CD4-positive, alpha-beta memory T cell (primary cell): ENCODE results near the gene NUTM1. TPM values are rescaled to one million over a fixed set of nuclear protein-coding genes. Genes with fewer than 3 reads are reported as not detected.
"Not testable (repeated sequence)": the region's sequence is repeated elsewhere in the genome, so short reads cannot be mapped to it uniquely, and the experiment has no call there.

Experiments used
- CTCF ChIA-PET: fragments of 350-600 bp; sonication (Branson Sonifier 250); formaldehyde crosslinking; loops from one replicate; lab custom pipeline; 2021; ENCODE audit warnings: inconsistent platforms; ENCODE audit not compliant: partially characterized antibody; lab: Charles Lee
- POLR2A ChIA-PET: fragments of 350-600 bp; sonication (Branson Sonifier 250); formaldehyde crosslinking; loops from one replicate; lab custom pipeline; 2021; ENCODE audit not compliant: partially characterized antibody; lab: Charles Lee
- DNase-seq, 5 donors: peaks; one replicate each; pipeline versions ENCODE4 v3.0.0 to v3.0.0-alpha.2; 2020 to 2022; ENCODE audit warnings: mixed read lengths in 1 of 5
- H3K27ac ChIP-seq: one replicate; pipeline ENCODE4 v1.7.0; 2013; ENCODE audit warnings: low read depth, low read length
- H3K27me3 ChIP-seq: 2 replicates; pipeline ENCODE4 v1.7.0; 2013; ENCODE audit warnings: mild to moderate bottlenecking, low read length, moderate library complexity; ENCODE audit not compliant: insufficient read depth
- H3K36me3 ChIP-seq: 2 replicates; pipeline ENCODE4 v1.7.0; 2013; ENCODE audit warnings: mild to moderate bottlenecking, low read length, moderate library complexity; ENCODE audit not compliant: insufficient read depth
- H3K4me1 ChIP-seq: 2 replicates; pipeline ENCODE4 v1.7.0; 2013; ENCODE audit warnings: mild to moderate bottlenecking, low read length, moderate library complexity; ENCODE audit not compliant: insufficient read depth
- H3K4me3 ChIP-seq, 2 donors: one replicate each; pipeline ENCODE4 v1.7.0; 2013; ENCODE audit warnings: low read length in 2 of 2, mild to moderate bottlenecking in 1 of 2
- H3K9me3 ChIP-seq, 2 donors: one replicate each; pipeline ENCODE4 v1.7.0; 2013; ENCODE audit warnings: low read length in 2 of 2, control low read depth in 1 of 2; ENCODE audit not compliant: control insufficient read depth in 1 of 2
- H3K27ac Mint-ChIP-seq, 7 donors: one replicate each; pipeline ENCODE4 v1.8.0; 2020 to 2021; ENCODE audit warnings: mixed read lengths in 7 of 7, mild to moderate bottlenecking in 6 of 7, inconsistent platforms in 3 of 7, moderate library complexity in 3 of 7
- H3K27me3 Mint-ChIP-seq, 2 donors: one replicate each; pipeline ENCODE4 v1.8.0; 2020 to 2021; ENCODE audit warnings: mixed read lengths in 2 of 2
- H3K36me3 Mint-ChIP-seq, 2 donors: one replicate each; pipeline ENCODE4 v1.8.0; 2020 to 2021; ENCODE audit warnings: mixed read lengths in 2 of 2, inconsistent platforms in 1 of 2, mild to moderate bottlenecking in 1 of 2
- H3K4me1 Mint-ChIP-seq, 4 donors: one replicate each; pipeline ENCODE4 v1.8.0; 2020 to 2021; ENCODE audit warnings: mixed read lengths in 4 of 4, mild to moderate bottlenecking in 1 of 4
- H3K4me3 Mint-ChIP-seq, 8 donors: one replicate each; pipeline ENCODE4 v1.8.0; 2020 to 2021; ENCODE audit warnings: mixed read lengths in 8 of 8, mild to moderate bottlenecking in 7 of 8, moderate library complexity in 6 of 8, inconsistent platforms in 3 of 8
- H3K9me3 Mint-ChIP-seq, 8 donors: one replicate each; pipeline ENCODE4 v1.8.0; 2020 to 2021; ENCODE audit warnings: mixed read lengths in 8 of 8, mild to moderate bottlenecking in 5 of 8, inconsistent platforms in 3 of 8, moderate library complexity in 1 of 8
- intact Hi-C: fragments of 100-400 bp; cut with micrococcal nuclease; formaldehyde crosslinking; loops from one replicate; pipeline ENCODE4 v1.15.1; 2023
- microRNA-seq: library from miRNA; unstranded; fragments of <30 nt; microRNA quantifications from one replicate; pipeline ENCODE4 v1.2.0, GENCODE V29; 2021; ENCODE audit warnings: borderline replicate concordance, borderline number of aligned reads, borderline microRNAs expressed, mixed read lengths
- polyA plus RNA-seq, 2 donors: library from polyadenylated mRNA; unstranded; fragments of 300-500 nt; fragmentation: Illumina TruSeq; gene quantifications; one replicate each; pipeline ENCODE4 v1.2.3, GENCODE V29; 2021
- total RNA-seq, 2 experiments: library from RNA; stranded (reverse); gene quantifications; one replicate each; pipeline ENCODE4 v1.2.3, GENCODE V29; 2021

The NUTM1 gene
- total and polyA plus RNA-seq, 4 experiments from 2014 or later, result not detected

- CTCF ChIA-PET, result not testable (repeated sequence)
These were observed 60.1 kb downstream of the NUTM1 start for GRCh38 chr15:34403160-34403598.

GRCh38 chr15:34403899-34404298, 60.8 kb downstream of the NUTM1 start:
- H3K27ac Mint-ChIP-seq, H3K9me3 ChIP-seq, DNase-seq, H3K27ac ChIP-seq, intact Hi-C loops, H3K4me3 Mint-ChIP-seq, H3K4me1 Mint-ChIP-seq, CTCF ChIA-PET, H3K27me3 Mint-ChIP-seq, H3K27me3 ChIP-seq, H3K36me3 Mint-ChIP-seq, H3K9me3 Mint-ChIP-seq, H3K4me3 ChIP-seq, H3K36me3 ChIP-seq, H3K4me1 ChIP-seq, POLR2A ChIA-PET: not testable (repeated sequence)

More at GRCh38 chr15:34403160-34403598, 60.1 kb downstream of the NUTM1 start:
- H3K4me3 ChIP-seq, H3K4me3 Mint-ChIP-seq, intact Hi-C loops, H3K27me3 Mint-ChIP-seq, H3K36me3 ChIP-seq, H3K27ac Mint-ChIP-seq, DNase-seq, H3K36me3 Mint-ChIP-seq, H3K4me1 ChIP-seq, H3K27ac ChIP-seq, H3K9me3 ChIP-seq, H3K9me3 Mint-ChIP-seq, POLR2A ChIA-PET, H3K27me3 ChIP-seq, H3K4me1 Mint-ChIP-seq: not testable (repeated sequence)

Small RNAs within 50 kb of the gene (microRNA-seq; reads per million reads assigned to microRNA genes)
- gene MIR1233-1, result not detected

Other genes with a start within 250 kb of the NUTM1 start
- gene EMC7, start 241.5 kb upstream of the NUTM1 start, total RNA-seq, result 10 to 100 TPM; 38.3 to 47.8 TPM
- gene EMC7, start 241.5 kb upstream of the NUTM1 start, polyA plus RNA-seq, result 100 to 1,000 TPM; 115 to 167 TPM
- gene PGBD4, start 241.2 kb upstream of the NUTM1 start, total RNA-seq, result 1 to 10 TPM; 4.7 to 4.9 TPM
- gene PGBD4, start 241.2 kb upstream of the NUTM1 start, polyA plus RNA-seq, result under 1 TPM; 0.37 to 0.62 TPM
- 10 to 100 TPM; 34.7 to 37.9 TPM for gene KATNBL1, start 133.2 kb upstream of the NUTM1 start, total RNA-seq
- gene KATNBL1, start 133.2 kb upstream of the NUTM1 start, polyA plus RNA-seq, result 10 to 100 TPM; 36.3 to 45.8 TPM
- 10 to 100 TPM; 69.5 to 72.0 TPM for gene EMC4, start 118.3 kb upstream of the NUTM1 start, total RNA-seq
- gene EMC4, start 118.3 kb upstream of the NUTM1 start, polyA plus RNA-seq, result 100 to 1,000 TPM; 172 to 231 TPM
- gene SLC12A6, start 5.5 kb upstream of the NUTM1 start, total RNA-seq, result 10 to 100 TPM; 71.3 to 72.0 TPM
- 1 to 10 TPM; 1.8 to 8.1 TPM for gene SLC12A6, start 5.5 kb upstream of the NUTM1 start, polyA plus RNA-seq
- gene NOP10, start 179 bp upstream of the NUTM1 start, total RNA-seq, result 10 to 100 TPM; 73.5 to 77.2 TPM
- 100 to 1,000 TPM; 298 to 318 TPM for gene NOP10, start 179 bp upstream of the NUTM1 start, polyA plus RNA-seq
- gene LPCAT4, start 23.9 kb downstream of the NUTM1 start, total RNA-seq, result 100 to 1,000 TPM; 100 to 108 TPM
- 10 to 100 TPM; 19.0 to 23.4 TPM for gene LPCAT4, start 23.9 kb downstream of the NUTM1 start, polyA plus RNA-seq
- gene GOLGA8A, start 94.5 kb downstream of the NUTM1 start, total RNA-seq, result 100 to 1,000 TPM; 188 to 193 TPM
- gene GOLGA8A, start 94.5 kb downstream of the NUTM1 start, polyA plus RNA-seq, result 1 to 10 TPM; 1.9 to 7.5 TPM
- 100 to 1,000 TPM; 332 to 340 TPM for gene GOLGA8B, start 240.3 kb downstream of the NUTM1 start, total RNA-seq
- 1 to 10 TPM; 4.8 to 6.5 TPM for gene GOLGA8B, start 240.3 kb downstream of the NUTM1 start, polyA plus RNA-seq